ENCODE data around the gene SIPA1. TPM values are rescaled to one million over a fixed set of nuclear protein-coding genes. Genes with fewer than 3 reads are reported as not detected.
A peak's percentile ranks its signal among the peaks of the same experiment; 100 is the strongest.

SIPA1 gene
- total and polyA plus RNA-seq, 9 of the 15 experiments (the other 6 are each of a cell fraction or from before 2014, with no cell fraction given), result 0.25 to 85.8 (median 16.8) TPM

DNA sequence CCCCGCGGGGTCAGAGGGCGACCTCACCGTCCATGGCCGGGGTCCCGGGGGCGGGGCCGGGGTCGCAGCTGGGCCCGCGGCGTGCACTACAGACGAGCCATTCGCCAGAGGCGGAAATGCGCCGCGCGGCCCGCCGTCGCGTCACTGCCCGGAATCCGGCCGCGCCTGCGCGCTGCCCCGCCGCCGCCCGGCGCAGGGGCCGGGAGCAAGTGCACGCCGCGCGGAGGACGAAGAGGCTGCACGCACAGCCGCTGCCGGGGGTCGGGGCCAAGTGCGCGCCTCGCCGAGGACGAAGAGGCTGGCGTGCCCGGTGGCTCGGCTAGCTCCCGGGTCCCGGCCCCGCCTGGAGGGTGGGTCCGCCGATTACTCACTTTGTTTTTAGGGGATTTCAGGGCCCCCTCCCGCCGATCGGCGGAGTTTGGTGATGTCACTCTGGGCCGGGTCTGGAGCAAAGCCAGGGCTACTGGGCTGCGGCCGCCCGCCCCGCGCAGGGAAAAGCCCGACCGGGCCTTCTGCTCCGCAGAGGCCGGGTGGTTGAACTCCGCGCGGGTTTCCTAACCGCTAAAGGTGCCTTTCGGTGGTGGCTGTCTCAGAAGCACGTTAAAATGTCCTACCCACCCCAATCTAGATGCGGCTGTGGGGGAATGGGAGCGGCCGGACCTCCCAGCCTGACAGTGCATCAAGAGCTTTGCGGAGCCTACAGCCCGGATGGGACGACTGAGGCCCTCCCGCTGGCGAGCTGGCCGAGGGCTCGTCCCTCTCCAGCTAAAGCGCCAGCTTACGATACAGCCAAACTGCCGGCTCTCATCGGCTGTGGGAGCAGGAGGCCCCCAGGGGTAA lies 25.1 kb downstream of the SIPA1 start, which contains the start of gene RELA (continued):
- TF ChIP-seq, protein P1, sequence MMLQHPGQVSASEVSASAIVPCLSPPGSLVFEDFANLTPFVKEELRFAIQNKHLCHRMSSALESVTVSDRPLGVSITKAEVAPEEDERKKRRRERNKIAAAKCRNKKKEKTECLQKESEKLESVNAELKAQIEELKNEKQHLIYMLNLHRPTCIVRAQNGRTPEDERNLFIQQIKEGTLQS (IDR thresholded peaks at IDR 0.05), result peak; percentile 93
- TF ChIP-seq, protein P1 (CRISPR knock-in tag; conservative IDR thresholded peaks at IDR 0.05), result peak; percentile 92
- TF ChIP-seq, protein P2, sequence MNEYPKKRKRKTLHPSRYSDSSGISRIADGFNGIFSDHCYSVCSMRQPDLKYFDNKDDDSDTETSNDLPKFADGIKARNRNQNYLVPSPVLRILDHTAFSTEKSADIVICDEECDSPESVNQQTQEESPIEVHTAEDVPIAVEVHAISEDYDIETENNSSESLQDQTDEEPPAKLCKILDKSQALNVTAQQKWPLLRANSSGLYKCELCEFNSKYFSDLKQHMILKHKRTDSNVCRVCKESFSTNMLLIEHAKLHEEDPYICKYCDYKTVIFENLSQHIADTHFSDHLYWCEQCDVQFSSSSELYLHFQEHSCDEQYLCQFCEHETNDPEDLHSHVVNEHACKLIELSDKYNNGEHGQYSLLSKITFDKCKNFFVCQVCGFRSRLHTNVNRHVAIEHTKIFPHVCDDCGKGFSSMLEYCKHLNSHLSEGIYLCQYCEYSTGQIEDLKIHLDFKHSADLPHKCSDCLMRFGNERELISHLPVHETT (CRISPR knock-in tag; conservative IDR thresholded peaks at IDR 0.05 in 1 of 2, IDR thresholded peaks at IDR 0.05 in 1 of 2), result peak in 1 of 2 experiments; percentile 94; a peak in 2 of 4 replicates
- no peak for TF ChIP-seq ETV1 (tag; conservative IDR thresholded peaks at IDR 0.05; ENCODE audit: low read depth)
- TF ChIP-seq, protein P3, sequence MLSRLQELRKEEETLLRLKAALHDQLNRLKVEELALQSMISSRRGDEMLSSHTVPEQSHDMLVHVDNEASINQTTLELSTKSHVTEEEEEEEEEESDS (CRISPR knock-in tag; IDR thresholded peaks at IDR 0.05), result no peak
- no peak for TF ChIP-seq YBX1 (IDR thresholded peaks at IDR 0.05)
- peak in 1 of 2 experiments; percentile 33; a peak in 1 of 3 replicates for TF ChIP-seq CBX3 (IDR thresholded peaks at IDR 0.05; ENCODE audit: borderline replicate concordance in 1 of 2, low read length in 2 of 2)
- no peak for TF ChIP-seq ZNF507 (tag; conservative IDR thresholded peaks at IDR 0.05)
- TF ChIP-seq BRCA1 (IDR thresholded peaks at IDR 0.05), result no peak
- TF ChIP-seq BRCA1 (CRISPR knock-in tag; IDR thresholded peaks at IDR 0.05), result no peak
- no peak for TF ChIP-seq STAG1 (CRISPR knock-in tag; IDR thresholded peaks at IDR 0.05; ENCODE audit: borderline replicate concordance)
- TF ChIP-seq FOSL1 (tag; conservative IDR thresholded peaks at IDR 0.05), result peak; percentile 77
- peak; percentile 83 for TF ChIP-seq PHF8 (IDR thresholded peaks at IDR 0.05; ENCODE audit: borderline replicate concordance, low read length)
- TF ChIP-seq ZNF699 (CRISPR knock-in tag; IDR thresholded peaks at IDR 0.05; ENCODE audit: insufficient replicate concordance), result no peak
- no peak for TF ChIP-seq MCM3 (IDR thresholded peaks at IDR 0.05)
- TF ChIP-seq ARID2 (IDR thresholded peaks at IDR 0.05), result no peak
- peak; percentile 91 for TF ChIP-seq POLR2G (IDR thresholded peaks at IDR 0.05; ENCODE audit: low read depth, low read length)
- TF ChIP-seq ZNF24 (IDR thresholded peaks at IDR 0.05), result no peak
- TF ChIP-seq HDAC1 (IDR thresholded peaks at IDR 0.05), result no peak
- TF ChIP-seq, protein P4, sequence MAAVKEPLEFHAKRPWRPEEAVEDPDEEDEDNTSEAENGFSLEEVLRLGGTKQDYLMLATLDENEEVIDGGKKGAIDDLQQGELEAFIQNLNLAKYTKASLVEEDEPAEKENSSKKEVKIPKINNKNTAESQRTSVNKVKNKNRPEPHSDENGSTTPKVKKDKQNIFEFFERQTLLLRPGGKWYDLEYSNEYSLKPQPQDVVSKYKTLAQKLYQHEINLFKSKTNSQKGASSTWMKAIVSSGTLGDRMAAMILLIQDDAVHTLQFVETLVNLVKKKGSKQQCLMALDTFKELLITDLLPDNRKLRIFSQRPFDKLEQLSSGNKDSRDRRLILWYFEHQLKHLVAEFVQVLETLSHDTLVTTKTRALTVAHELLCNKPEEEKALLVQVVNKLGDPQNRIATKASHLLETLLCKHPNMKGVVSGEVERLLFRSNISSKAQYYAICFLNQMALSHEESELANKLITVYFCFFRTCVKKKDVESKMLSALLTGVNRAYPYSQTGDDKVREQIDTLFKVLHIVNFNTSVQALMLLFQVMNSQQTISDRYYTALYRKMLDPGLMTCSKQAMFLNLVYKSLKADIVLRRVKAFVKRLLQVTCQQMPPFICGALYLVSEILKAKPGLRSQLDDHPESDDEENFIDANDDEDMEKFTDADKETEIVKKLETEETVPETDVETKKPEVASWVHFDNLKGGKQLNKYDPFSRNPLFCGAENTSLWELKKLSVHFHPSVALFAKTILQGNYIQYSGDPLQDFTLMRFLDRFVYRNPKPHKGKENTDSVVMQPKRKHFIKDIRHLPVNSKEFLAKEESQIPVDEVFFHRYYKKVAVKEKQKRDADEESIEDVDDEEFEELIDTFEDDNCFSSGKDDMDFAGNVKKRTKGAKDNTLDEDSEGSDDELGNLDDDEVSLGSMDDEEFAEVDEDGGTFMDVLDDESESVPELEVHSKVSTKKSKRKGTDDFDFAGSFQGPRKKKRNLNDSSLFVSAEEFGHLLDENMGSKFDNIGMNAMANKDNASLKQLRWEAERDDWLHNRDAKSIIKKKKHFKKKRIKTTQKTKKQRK (IDR thresholded peaks at IDR 0.05; ENCODE audit: borderline replicate concordance, low read depth, low read length), result no peak
- peak; percentile 67 for TF ChIP-seq HNRNPLL (IDR thresholded peaks at IDR 0.05; ENCODE audit: low read depth, low read length, poor library complexity, severe bottlenecking)
- no peak for TF ChIP-seq TAF15 (IDR thresholded peaks at IDR 0.05; ENCODE audit: low read depth, low read length)
- no peak for TF ChIP-seq ZNF174 (CRISPR knock-in tag; IDR thresholded peaks at IDR 0.05)
